ENCODE measurements around the gene HAND2.

- TF ChIP-seq CTCF (conservative IDR thresholded peaks at IDR 0.05; ENCODE audit: low read depth in 2 of 2) (no peak), POLR2AphosphoS5 (IDR thresholded peaks at IDR 0.05; ENCODE audit: low read depth) (no peak), JUNB (IDR thresholded peaks at IDR 0.05; ENCODE audit: unreplicated experiment) (no peak), EZH2phosphoT487 (IDR thresholded peaks at IDR 0.05; ENCODE audit: unreplicated experiment) (no peak), CREB1 (CRISPR knock-in tag; IDR thresholded peaks at IDR 0.05; ENCODE audit: low read depth) (no peak), ZNF331 (CRISPR knock-in tag; IDR thresholded peaks at IDR 0.05; ENCODE audit: low read depth) (no peak), EZH2 (IDR thresholded peaks at IDR 0.05; ENCODE audit: low read depth, unreplicated experiment) (no peak), REST (IDR thresholded peaks at IDR 0.05; ENCODE audit: unreplicated experiment) (no peak), STAT1 (IDR thresholded peaks at IDR 0.05; ENCODE audit: unreplicated experiment) (no peak), ZNF114 (CRISPR knock-in tag; IDR thresholded peaks at IDR 0.05) (no peak)
- TF ChIP-seq, protein P1, sequence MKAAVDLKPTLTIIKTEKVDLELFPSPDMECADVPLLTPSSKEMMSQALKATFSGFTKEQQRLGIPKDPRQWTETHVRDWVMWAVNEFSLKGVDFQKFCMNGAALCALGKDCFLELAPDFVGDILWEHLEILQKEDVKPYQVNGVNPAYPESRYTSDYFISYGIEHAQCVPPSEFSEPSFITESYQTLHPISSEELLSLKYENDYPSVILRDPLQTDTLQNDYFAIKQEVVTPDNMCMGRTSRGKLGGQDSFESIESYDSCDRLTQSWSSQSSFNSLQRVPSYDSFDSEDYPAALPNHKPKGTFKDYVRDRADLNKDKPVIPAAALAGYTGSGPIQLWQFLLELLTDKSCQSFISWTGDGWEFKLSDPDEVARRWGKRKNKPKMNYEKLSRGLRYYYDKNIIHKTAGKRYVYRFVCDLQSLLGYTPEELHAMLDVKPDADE (IDR thresholded peaks at IDR 0.05) = no peak
Observed at GRCh38 chr4:173488656-173489055, 41.4 kb downstream of the HAND2 start.

All from GM23338 (cell line).